ENCODE data around the gene PRKG2. TPM values are rescaled to one million over a fixed set of nuclear protein-coding genes. Genes with fewer than 3 reads are reported as not detected.
A peak's percentile ranks its signal among the peaks of the same experiment; 100 is the strongest.

PRKG2 gene
- total and polyA plus RNA-seq, 4 donors: 0.03 to 0.14 (median 0.08) TPM; not detected in 1

GRCh38 chr4:81058621-81059020, 156.4 kb downstream of the PRKG2 start (continued):
- TF ChIP-seq GABPA (IDR thresholded peaks at IDR 0.05 in 1 of 2, conservative IDR thresholded peaks at IDR 0.05 in 1 of 2): no peak

DNA sequence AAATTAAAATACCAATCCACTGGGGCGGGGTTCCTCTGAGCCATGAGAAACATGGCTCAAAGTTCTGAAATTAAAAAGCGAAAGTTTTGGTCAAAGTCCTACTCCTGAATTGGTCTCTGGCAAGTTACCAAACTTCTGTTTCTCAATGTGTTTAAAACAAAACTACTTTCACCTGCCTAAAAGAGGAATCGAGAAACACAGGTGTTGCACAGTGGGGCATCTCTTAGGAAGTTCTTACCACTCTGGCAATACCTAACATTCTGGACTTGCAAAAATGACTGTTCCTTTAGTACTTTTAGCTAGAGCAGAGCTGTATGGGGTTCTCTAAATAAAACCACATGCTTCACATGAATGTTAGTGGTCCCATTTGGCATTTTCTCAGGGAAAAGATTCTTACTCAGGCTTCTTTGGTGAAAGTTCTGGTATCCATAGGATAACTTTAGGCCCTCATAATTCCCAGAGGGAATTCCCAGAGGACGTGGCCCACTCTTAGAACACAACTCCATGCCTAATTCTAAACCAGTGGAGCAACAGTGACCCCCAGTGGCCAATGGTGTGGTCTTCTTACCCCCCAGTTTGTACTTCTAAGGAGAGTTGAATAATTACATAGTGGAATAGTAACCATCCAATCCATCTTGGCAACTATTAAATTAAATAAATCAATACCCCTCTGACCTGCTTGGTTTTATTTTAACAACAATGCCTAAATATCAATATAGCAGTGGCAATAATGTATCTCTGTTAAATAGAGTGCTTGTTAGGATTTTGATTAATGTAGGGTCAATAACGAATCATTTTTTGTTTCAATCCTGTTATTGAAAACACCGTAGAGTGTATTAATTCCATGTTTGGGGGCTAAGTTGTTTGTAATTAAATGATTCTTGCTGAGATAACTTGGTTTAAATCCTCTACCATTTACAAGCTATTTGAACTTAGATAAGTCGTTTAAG, 162.6 kb downstream of the PRKG2 start:
- Histone ChIP-seq H3K27me3 (ENCODE audit: control insufficient read depth in 4 of 4, insufficient read depth in 4 of 4, low read length in 3 of 4) (no peaks in the 10 kb centered on the region), H3K9ac (ENCODE audit: low read depth in 1 of 2, low read length in 2 of 2) (peak overlapping the region; percentile 60 to 64), H3K27ac (ENCODE audit: low read depth in 1 of 2, low read length in 2 of 2) (peak overlapping the region; percentile 23 to 59), H3K4me3 (ENCODE audit: low read depth in 1 of 3, low read length in 3 of 3) (peak overlapping the region in 2 of 3 donors; percentile 27 to 45), H3K36me3 (ENCODE audit: control insufficient read depth in 4 of 4, insufficient read depth in 3 of 4, low read depth in 1 of 4, low read length in 3 of 4) (no peaks in the 10 kb centered on the region), H3K4me1 (ENCODE audit: control insufficient read depth in 4 of 4, insufficient read depth in 4 of 4, low read length in 3 of 4) (peaks cover 0 to 11% (median 9%) of the 10 kb centered on the region in 4 donors), H3K9me3 (ENCODE audit: control insufficient read depth in 4 of 4, low read length in 3 of 4) (no peaks in the 10 kb centered on the region)
- 41% methylated on average over 7 of the region's 7 CpGs for WGBS
- DNase-seq (ENCODE audit: low spot score): peak; percentile 55
- TF ChIP-seq, protein P1, sequence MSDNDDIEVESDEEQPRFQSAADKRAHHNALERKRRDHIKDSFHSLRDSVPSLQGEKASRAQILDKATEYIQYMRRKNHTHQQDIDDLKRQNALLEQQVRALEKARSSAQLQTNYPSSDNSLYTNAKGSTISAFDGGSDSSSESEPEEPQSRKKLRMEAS (IDR thresholded peaks at IDR 0.05): no peak
- TF ChIP-seq HNF4G (IDR thresholded peaks at IDR 0.05): peak; percentile 65
- TF ChIP-seq, protein P2, sequence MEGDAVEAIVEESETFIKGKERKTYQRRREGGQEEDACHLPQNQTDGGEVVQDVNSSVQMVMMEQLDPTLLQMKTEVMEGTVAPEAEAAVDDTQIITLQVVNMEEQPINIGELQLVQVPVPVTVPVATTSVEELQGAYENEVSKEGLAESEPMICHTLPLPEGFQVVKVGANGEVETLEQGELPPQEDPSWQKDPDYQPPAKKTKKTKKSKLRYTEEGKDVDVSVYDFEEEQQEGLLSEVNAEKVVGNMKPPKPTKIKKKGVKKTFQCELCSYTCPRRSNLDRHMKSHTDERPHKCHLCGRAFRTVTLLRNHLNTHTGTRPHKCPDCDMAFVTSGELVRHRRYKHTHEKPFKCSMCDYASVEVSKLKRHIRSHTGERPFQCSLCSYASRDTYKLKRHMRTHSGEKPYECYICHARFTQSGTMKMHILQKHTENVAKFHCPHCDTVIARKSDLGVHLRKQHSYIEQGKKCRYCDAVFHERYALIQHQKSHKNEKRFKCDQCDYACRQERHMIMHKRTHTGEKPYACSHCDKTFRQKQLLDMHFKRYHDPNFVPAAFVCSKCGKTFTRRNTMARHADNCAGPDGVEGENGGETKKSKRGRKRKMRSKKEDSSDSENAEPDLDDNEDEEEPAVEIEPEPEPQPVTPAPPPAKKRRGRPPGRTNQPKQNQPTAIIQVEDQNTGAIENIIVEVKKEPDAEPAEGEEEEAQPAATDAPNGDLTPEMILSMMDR (IDR thresholded peaks at IDR 0.05; ENCODE audit: low read depth, low read length, missing input control): peak; percentile 77
- peak; percentile 79 to 80 for TF ChIP-seq HNF4A (conservative IDR thresholded peaks at IDR 0.05)
- TF ChIP-seq RAD21 (IDR thresholded peaks at IDR 0.05): peak; percentile 90
- TF ChIP-seq TAF1 (conservative IDR thresholded peaks at IDR 0.05): no peak

GRCh38 chr4:81049907-81050306, 165.1 kb downstream of the PRKG2 start:
- no peak overlapping the region for H3K9ac ChIP-seq (ENCODE audit: low read depth in 1 of 2, low read length in 2 of 2)
- H3K4me3 ChIP-seq (ENCODE audit: low read depth in 1 of 3, low read length in 3 of 3): no peak overlapping the region
- TF ChIP-seq HNF4G (IDR thresholded peaks at IDR 0.05) (no peak), EGR1 (IDR thresholded peaks at IDR 0.05; ENCODE audit: low read depth in 2 of 2) (no peak), RXRA (IDR thresholded peaks at IDR 0.05) (no peak), FOXA2 (IDR thresholded peaks at IDR 0.05) (no peak), SP1 (IDR thresholded peaks at IDR 0.05) (no peak), HNF4A (conservative IDR thresholded peaks at IDR 0.05) (no peak), YY1 (IDR thresholded peaks at IDR 0.05) (no peak), GABPA (IDR thresholded peaks at IDR 0.05 in 1 of 2, conservative IDR thresholded peaks at IDR 0.05 in 1 of 2) (no peak)
- TF ChIP-seq, protein P2 (IDR thresholded peaks at IDR 0.05; ENCODE audit: low read depth, low read length, missing input control): no peak
- TF ChIP-seq, protein P1 (IDR thresholded peaks at IDR 0.05): no peak
- 76% methylated on average over 3 of the region's 3 CpGs for WGBS
- no peaks in the 10 kb centered on the region for H3K36me3 ChIP-seq (ENCODE audit: control insufficient read depth in 4 of 4, insufficient read depth in 3 of 4, low read depth in 1 of 4, low read length in 3 of 4)
- H3K9me3 ChIP-seq (ENCODE audit: control insufficient read depth in 4 of 4, low read length in 3 of 4): no peaks in the 10 kb centered on the region
- H3K27me3 ChIP-seq (ENCODE audit: control insufficient read depth in 4 of 4, insufficient read depth in 4 of 4, low read length in 3 of 4): no peaks in the 10 kb centered on the region
- no peak overlapping the region for H3K27ac ChIP-seq (ENCODE audit: low read depth in 1 of 2, low read length in 2 of 2)
- H3K4me1 ChIP-seq (ENCODE audit: control insufficient read depth in 4 of 4, insufficient read depth in 4 of 4, low read length in 3 of 4): peaks cover 0 to 11% (median 9%) of the 10 kb centered on the region in 4 donors
- DNase-seq (ENCODE audit: low spot score): no peak
